Activated CD4-positive, alpha-beta T cell treated with anti-CD3 and anti-CD28 coated beads, Interleukin-2, Interleukin-6, amounts not matched to agents 100 ng/mL and 50 ng/mL, durations not matched to agents 16 hours and 8 hours (primary cell): ENCODE measurements around the gene TXNRD1.
"Not testable (repeated sequence)": the region's sequence is repeated elsewhere in the genome, so short reads cannot be mapped to it uniquely, and the experiment has no call there.

Experiments used
- DNase-seq: peaks from one replicate; pipeline ENCODE4 v3.0.0-alpha.2; 2020

Gene TXNRD1

DNA sequence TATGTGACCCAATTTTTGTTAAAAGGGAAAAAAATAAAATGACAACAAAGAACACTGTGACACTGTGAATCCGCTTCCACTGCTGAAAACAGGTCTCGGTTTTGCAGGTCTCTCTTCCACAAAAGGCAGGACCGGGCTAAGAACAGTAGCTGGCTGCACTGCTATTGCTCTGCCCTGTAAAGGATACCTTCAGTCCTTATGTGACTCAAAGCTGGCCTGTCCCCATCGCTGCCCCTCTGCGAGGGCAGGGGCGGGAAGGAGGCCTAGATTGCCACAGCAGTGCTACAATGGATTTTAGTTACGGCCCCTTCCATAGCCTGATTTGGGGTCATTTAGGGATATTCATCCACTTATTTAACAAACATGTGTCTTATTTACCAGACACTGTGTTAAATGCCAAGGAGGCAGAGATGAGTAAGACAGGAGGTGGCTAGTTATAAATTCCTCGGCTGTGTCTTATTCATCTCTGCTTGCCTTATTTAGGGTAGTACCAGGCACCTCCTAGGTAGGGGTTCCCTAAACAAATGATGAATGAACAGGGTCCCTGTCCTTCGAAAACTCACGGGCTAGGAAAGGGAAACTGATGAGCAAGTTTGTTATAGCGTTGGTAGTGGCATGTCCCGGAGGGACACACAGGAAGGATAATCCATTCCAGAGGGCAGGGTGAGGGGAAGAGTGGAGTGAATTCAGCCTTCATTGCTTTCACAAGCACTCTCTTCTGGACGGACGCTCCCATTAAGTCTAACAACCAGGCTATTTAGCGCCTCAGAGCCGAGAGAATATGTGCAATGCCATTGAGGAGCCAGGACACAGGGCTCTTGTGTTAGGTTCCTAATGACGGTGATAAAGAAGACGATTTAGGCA lies 161.3 kb downstream of the TXNRD1 start:
- DNase-seq = no peak

GRCh38 chr12:104377514-104377812 lies 161.9 kb downstream of the TXNRD1 start:
- no peak for DNase-seq

DNA sequence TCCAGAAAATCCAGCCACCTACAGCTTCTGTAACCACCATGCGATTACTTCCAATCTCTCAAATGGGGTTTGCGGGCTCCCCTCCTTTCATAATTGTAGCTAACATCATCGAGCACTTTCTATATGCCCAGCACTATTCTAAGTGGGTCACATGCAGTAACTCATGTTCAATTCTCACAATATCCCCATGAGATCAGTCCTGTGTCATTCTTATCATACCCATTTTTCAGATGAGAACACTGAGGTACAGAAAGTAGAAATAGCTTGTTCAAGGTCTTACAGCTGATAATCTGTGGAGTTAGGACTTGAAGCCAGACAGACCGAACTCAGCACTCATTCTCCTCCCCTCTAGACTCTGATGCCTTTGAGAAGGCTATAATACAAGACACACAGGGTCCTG lies 162.8 kb downstream of the TXNRD1 start:
- no peak for DNase-seq

DNA sequence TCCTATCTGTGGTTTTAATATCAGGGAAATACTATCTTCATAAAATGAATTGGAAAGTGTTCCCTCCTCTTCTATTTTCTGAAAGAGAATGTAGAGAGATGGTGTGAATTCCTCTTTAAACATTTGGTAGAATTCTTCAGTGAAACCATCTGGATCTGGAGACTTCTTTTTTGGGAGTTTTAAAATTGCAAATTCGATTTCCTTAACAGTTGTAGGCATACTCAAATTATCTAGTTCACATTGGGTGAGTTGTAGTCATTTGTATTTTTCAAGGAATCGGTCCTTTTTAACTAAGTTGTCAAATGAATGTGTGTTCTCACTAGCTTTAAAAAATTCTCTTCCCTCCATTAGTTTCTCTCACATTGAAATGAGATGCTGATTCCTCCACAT lies 165.8 kb downstream of the TXNRD1 start:
- DNase-seq = no peak

GRCh38 chr12:104381731-104382480 lies 166.3 kb downstream of the TXNRD1 start:
- DNase-seq = peak; percentile 88

DNA sequence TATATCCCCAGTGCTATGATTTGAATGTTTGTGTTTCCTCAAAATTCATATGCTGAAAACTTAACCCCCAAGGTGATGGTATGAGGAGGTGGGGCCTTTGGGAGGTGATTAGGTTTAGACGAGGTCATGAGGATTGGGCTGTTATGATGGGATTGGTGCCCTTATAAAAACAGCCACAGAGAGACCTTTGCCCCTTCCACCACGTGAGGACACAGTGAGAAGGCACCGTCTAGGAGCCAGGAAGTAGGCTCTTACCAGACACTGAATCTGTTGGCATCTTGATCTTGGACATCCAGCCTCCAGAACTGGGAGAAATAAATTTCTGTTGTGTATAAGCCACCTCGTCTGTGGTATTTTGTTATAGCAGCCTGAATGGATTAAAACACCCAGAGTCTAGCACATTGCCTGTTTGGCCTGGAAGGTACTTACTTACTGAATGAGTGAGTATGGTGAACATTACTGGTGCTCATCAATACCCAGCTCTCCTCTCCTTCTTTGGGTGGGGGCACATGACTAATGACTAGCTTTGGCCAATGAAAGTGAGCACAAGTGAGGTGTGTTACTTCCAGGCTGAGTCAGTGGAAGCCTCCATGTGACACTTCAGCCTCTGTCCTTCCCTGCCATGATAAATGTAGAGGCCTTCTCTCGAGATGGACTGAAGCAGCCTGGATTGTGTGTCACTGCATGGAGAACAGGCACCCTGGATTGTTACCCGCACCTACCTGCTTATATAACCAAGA lies 168.7 kb downstream of the TXNRD1 start:
- DNase-seq = peak; percentile 18

DNA sequence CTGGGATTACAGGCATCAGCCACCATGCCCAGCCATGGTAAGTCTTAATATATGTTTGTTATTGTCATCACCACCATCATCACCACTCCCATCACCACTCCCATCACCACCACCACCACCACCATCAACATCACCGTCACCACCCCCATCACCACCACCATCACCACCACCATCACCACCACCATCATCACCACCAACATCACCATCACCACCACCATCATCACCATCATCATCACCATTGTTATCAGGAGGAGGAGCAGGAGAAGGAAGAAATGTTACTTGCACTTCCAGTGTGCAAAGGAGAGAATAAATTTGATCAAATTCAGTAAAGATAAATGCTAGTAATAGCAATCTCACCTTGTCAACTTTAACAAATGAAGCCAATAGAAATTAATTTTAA lies 169.9 kb downstream of the TXNRD1 start:
- no peak for DNase-seq

- DNase-seq = no peak
Measured at GRCh38 chr12:104386461-104386860, 170.9 kb downstream of the TXNRD1 start.

- DNase-seq = no peak
Measured at GRCh38 chr12:104387190-104387589, 171.6 kb downstream of the TXNRD1 start.

DNA sequence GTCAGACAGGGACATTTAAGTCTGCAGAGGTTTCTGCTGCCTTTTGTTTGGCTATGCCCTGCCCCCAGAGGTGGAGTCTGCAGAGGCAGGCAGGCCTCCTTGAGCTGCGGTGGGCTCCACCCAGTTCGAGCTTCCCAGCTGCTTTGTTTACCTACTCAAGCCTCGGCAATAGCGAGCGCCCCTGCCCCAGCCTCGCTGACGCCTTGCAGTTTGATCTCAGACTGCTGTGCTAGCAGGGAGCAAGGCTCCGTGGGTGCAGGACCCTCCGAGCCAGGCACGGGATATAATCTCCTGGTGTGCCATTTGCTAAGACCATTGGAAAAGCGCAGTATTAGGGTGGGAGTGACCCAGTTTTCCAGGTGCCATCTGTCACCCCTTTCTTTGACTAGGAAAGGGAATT lies 178.5 kb downstream of the TXNRD1 start:
- not testable (repeated sequence) for DNase-seq
